Heart left ventricle (tissue), 16 donors: Measurements from ENCODE around the gene ATP2B1. TPM values are rescaled to one million over a fixed set of nuclear protein-coding genes. Genes with fewer than 3 reads are reported as not detected.

Experiments
- ATAC-seq, 4 donors: fragments of 200-7000 bp; cut with Tn5 transposase; one replicate each; pipeline ENCODE4 v1.9.1; 2020 to 2022; ENCODE audit warnings: moderate library complexity in 4 of 4, mild to moderate bottlenecking in 3 of 4, moderate number of reproducible peaks in 1 of 4
- DNase-seq, 5 donors: peaks; one replicate each; pipeline ENCODE4 v3.0.0-alpha.2; 2020
- H3K27ac ChIP-seq, 12 donors: fragments of 200-600 bp; sonication (generic) in 4 of 12; one replicate each; pipeline versions ENCODE4 v1.5.0 to v1.8.0; 2016 to 2022; ENCODE audit warnings: mild to moderate bottlenecking in 2 of 12
- H3K27me3 ChIP-seq, 9 donors: fragments of 200-600 bp; sonication (generic) in 2 of 9; one replicate each; pipeline versions ENCODE4 v1.5.1 to v1.8.0; 2016 to 2022; ENCODE audit warnings: mild to moderate bottlenecking in 3 of 9
- H3K36me3 ChIP-seq, 9 donors: fragments of 200-600 bp; sonication (generic) in 2 of 9; one replicate each; pipeline versions ENCODE4 v1.5.0 to v1.8.0; 2018 to 2022; ENCODE audit warnings: mild to moderate bottlenecking in 2 of 9
- H3K4me1 ChIP-seq, 12 donors: fragments of 200-600 bp; sonication (generic) in 4 of 12; one replicate each; pipeline versions ENCODE4 v1.5.0 to v1.8.0; 2016 to 2022; ENCODE audit warnings: mild to moderate bottlenecking in 3 of 12
- H3K4me3 ChIP-seq, 12 donors: fragments of 200-600 bp; sonication (generic) in 4 of 12; one replicate each; pipeline versions ENCODE4 v1.5.0 to v1.8.0; 2017 to 2022; ENCODE audit warnings: mild to moderate bottlenecking in 9 of 12, moderate library complexity in 4 of 12
- H3K9me3 ChIP-seq, 12 donors: fragments of 200-600 bp; sonication (generic) in 4 of 12; one replicate each; pipeline versions ENCODE4 v1.5.0 to v1.8.0; 2016 to 2022; ENCODE audit warnings: mild to moderate bottlenecking in 1 of 12
- POLR2A ChIP-seq, 2 donors: fragments of 450-650 bp; IDR thresholded peaks; one replicate each; pipeline ENCODE4 v1.6.1; 2017; ENCODE audit warnings: antibody characterized with exemption in 2 of 2, mild to moderate bottlenecking in 2 of 2, moderate library complexity in 2 of 2
- WGBS, 4 donors: extraction: QIAGEN DNeasy Blood & Tissue Kit in 2 of 4; methylation state at CpG; one replicate each; pipeline versions ENCODE4 v1.1.5 to v1.1.7; 2013 to 2018; 5-methylcytosine and 5-hydroxymethylcytosine counted together
- intact Hi-C, 10 donors: fragments of 100-400 bp; cut with DNase I; formaldehyde crosslinking; loops; one replicate each; pipeline versions ENCODE4 v1.11.1 to v1.14.2; 2022
- polyA plus RNA-seq, 2 donors: library from polyadenylated mRNA; stranded (reverse); fragments of 200-250 nt; gene quantifications; one replicate each; pipeline ENCODE4 v1.2.3, GENCODE V29; 2013
- total RNA-seq, 9 donors: library from RNA; depleted of rRNA in 2 of 9; stranded (reverse); fragments of >200 nt in 2 of 9; fragmentation: NEBNext Ultra II Directional in 3 of 9; extraction: Animal tissue kit (Norgen Biotek cat#: 25700) in 3 of 9; gene quantifications; one replicate each; pipeline versions ENCODE4 v1.1.0 to v1.2.4, GENCODE V29; 2016 to 2023
- TF ChIP-seq, protein P1 (sequence below), 12 donors: fragments of 200-600 bp; sonication (generic) in 4 of 12; IDR thresholded peaks; one replicate each; pipeline versions ENCODE4 v1.5.0 to v1.8.0; 2018 to 2022; ENCODE audit warnings: antibody characterized with exemption in 12 of 12, mild to moderate bottlenecking in 5 of 12
- donor health status: ischemic (EF 13 %, LVEDD 7.1; RV severe dilation, severe dysfunction).
- donor health status: healthy with polysubstance abuse.
- donor health status: DM: no; HTN: yes; CAD: no.
- donor health status: DM: no; HTN: no; CAD: no.
- donor health status: ischemic (EF 25% LVEDD 6.9; RV normal size, moderate dysfunction).
- donor health status: ischemic (EF 25% LVEDD 5.7; RV mildly dilated, moderate dysfunction).
- donor health status: healthy.
- donor health status: DM: yes; HTN: yes; CAD: no.
- donor health status: ischemic (EF 35%, LVEDD 5.7; RV mildly dilated, moderate dysfunction).
- donor health status: nonischemic (EF 11% LVEDD 7.7; RV severe dilation, severe dysfunction).
- donor health status: DM: yes; HTN: yes; CAD: no.
- donor health status: PGD.
- donor health status: ischemic (EF 29% LVEDD 5.4; RV normal size, mild dysfunction).
- donor health status: nonischemic (EF 23%, LVEDD 6.1; RV moderate dilation, normal function).

The ATP2B1 gene
- total and polyA plus RNA-seq, 11 donors, result 3.3 to 34.9 (median 18.5) TPM

DNA sequence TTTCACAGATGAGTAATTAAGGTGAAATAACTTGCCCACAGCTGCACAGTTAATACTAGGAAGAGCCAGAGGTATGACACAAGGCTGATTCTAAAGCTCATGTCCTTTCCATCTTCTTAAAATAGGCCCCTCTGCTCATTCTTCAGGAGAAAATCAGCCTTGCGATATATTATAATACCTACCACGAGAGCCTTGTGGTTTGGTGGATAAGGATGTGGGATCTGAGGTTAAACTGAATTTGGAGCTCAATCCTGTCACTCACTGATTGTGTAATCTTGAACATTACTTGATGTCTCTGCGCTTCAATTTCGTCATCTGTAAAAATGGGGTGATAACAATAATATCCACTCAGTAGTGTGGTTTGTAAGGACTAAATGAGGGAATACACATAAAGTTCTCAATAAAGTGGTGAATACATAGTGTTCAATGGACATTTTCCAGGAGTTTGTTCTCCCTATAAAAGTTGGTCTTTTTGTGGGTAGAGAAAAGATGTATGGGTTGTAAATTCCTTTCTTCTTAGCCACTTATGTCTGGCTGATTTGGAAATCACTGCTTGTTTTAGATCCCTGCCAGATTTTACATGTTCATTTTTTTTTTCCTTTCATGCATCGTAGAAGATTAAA lies 25.1 kb upstream of the ATP2B1 start:
- no peak for TF ChIP-seq POLR2A (IDR thresholded peaks at IDR 0.05)
- Histone ChIP-seq H3K27ac (no peak overlapping the region), H3K36me3 (no peaks in the 10 kb centered on the region), H3K4me3 (no peak overlapping the region), H3K4me1 (peaks cover 0 to 25% (median 0%) of the 10 kb centered on the region in 12 donors), H3K27me3 (no peaks in the 10 kb centered on the region), H3K9me3 (peaks cover 0 to 11% (median 3%) of the 10 kb centered on the region in 12 donors)
- intact Hi-C loops, result no loop called here
- ATAC-seq (no peak), DNase-seq (no peak)
- 82 to 89% (median 82%) methylated on average over 5 of the region's 5 CpGs for WGBS, 4 donors

DNA sequence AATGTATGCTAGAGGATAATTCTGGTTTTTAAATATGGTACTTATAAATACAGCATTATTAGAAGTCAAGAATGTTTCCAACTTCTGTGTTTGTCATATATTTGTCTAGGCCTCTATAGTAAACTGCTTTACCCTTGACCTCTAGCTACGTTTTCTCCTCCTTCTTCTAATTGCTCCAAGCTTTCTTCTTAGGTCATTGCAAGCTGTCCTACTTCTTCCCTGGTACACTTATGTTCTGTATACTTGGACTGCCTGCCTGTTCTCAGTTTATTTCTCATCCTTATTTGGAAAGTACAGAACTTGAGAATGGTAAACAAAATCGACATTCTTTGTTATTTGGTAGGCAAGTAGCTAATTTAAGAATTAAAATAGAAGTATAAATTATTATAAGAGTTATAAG lies 23.9 kb upstream of the ATP2B1 start:
- Histone ChIP-seq H3K9me3 (peaks cover 0 to 11% (median 3%) of the 10 kb centered on the region in 12 donors), H3K4me3 (no peak overlapping the region), H3K27ac (peak overlapping the region in 1 of 12 donors; percentile 22), H3K36me3 (no peaks in the 10 kb centered on the region), H3K4me1 (peaks cover 0 to 25% (median 0%) of the 10 kb centered on the region in 12 donors), H3K27me3 (no peaks in the 10 kb centered on the region)
- no peak for ATAC-seq
- 77 to 86% (median 82%) methylated on average over 2 of the region's 2 CpGs for WGBS, 4 donors
- no peak for TF ChIP-seq POLR2A (IDR thresholded peaks at IDR 0.05)
- TF ChIP-seq, protein P1, sequence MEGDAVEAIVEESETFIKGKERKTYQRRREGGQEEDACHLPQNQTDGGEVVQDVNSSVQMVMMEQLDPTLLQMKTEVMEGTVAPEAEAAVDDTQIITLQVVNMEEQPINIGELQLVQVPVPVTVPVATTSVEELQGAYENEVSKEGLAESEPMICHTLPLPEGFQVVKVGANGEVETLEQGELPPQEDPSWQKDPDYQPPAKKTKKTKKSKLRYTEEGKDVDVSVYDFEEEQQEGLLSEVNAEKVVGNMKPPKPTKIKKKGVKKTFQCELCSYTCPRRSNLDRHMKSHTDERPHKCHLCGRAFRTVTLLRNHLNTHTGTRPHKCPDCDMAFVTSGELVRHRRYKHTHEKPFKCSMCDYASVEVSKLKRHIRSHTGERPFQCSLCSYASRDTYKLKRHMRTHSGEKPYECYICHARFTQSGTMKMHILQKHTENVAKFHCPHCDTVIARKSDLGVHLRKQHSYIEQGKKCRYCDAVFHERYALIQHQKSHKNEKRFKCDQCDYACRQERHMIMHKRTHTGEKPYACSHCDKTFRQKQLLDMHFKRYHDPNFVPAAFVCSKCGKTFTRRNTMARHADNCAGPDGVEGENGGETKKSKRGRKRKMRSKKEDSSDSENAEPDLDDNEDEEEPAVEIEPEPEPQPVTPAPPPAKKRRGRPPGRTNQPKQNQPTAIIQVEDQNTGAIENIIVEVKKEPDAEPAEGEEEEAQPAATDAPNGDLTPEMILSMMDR (IDR thresholded peaks at IDR 0.05), result no peak
- intact Hi-C loops, result no loop called here
- no peak for DNase-seq

DNA sequence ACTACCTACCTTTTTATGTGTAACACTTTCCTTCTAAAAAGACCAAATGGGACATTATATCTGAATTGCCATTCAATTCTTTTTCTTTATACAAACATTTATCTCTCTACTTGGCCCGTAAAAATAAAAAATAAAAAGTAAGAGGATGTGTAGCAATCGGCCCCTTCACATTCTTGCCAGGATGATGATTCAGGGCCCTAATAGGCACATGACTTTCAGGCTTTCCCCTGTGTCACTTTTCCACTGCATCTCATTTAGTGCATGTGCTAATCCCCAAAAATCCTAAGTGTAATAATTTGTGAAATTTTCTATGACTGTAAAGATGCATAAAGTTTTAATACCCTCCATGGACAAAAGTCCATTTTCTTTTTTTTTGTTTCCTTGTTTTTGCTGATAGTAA lies 23.0 kb upstream of the ATP2B1 start:
- Histone ChIP-seq H3K36me3 (no peaks in the 10 kb centered on the region), H3K4me1 (peaks cover 0 to 25% (median 0%) of the 10 kb centered on the region in 12 donors), H3K27ac (peak overlapping the region in 1 of 12 donors; percentile 22), H3K9me3 (peaks cover 0 to 11% (median 3%) of the 10 kb centered on the region in 12 donors), H3K4me3 (no peak overlapping the region), H3K27me3 (no peaks in the 10 kb centered on the region)
- peak in 2 of 4 donors; percentile 41 to 50 for ATAC-seq
- DNase-seq, result no peak
- intact Hi-C loops, result no loop called here
- 60 to 83% (median 64%) methylated on average over 2 of the region's 2 CpGs for WGBS, 4 donors
- no peak for TF ChIP-seq POLR2A (IDR thresholded peaks at IDR 0.05)
- TF ChIP-seq, protein P1 (IDR thresholded peaks at IDR 0.05), result no peak

DNA sequence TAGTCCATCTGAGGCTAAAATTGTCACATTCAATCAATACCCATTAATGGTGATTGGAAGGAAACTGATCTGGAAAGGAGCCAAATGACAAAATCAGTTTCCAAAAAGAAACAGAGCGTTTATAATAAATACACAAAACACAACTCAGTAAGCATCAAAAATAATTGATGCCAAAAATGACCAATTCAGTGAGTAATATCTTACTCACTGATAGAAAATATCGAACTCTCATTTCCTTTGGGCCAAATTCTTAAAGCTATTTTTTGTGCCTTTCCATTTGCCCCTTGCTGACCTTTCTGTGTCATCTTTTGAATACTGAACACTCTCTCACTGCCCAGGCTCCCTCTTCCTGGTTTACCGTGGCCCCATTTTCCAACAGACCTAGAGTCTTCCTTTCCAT lies 22.5 kb upstream of the ATP2B1 start:
- WGBS, 4 donors, result 73 to 81% (median 78%) methylated on average over 3 of the region's 3 CpGs
- H3K27me3 ChIP-seq, result no peaks in the 10 kb centered on the region
- no peak for DNase-seq
- no peak overlapping the region for H3K4me3 ChIP-seq
- no peaks in the 10 kb centered on the region for H3K36me3 ChIP-seq
- intact Hi-C loops, result no loop called here
- no peak for TF ChIP-seq POLR2A (IDR thresholded peaks at IDR 0.05)
- TF ChIP-seq, protein P1 (IDR thresholded peaks at IDR 0.05), result no peak
- peaks cover 0 to 11% (median 3%) of the 10 kb centered on the region in 12 donors for H3K9me3 ChIP-seq
- H3K27ac ChIP-seq, result no peak overlapping the region
- H3K4me1 ChIP-seq, result peaks cover 0 to 25% (median 0%) of the 10 kb centered on the region in 12 donors
- no peak for ATAC-seq
